Fibroblast of lung (primary cell): ENCODE results near the gene PLEKHH2. TPM values are rescaled to one million over a fixed set of nuclear protein-coding genes. Genes with fewer than 3 reads are reported as not detected.

ENCODE experiments used
- DNase-seq, 2 donors: peaks; one replicate each; pipeline versions ENCODE4 v3.0.0 to v3.0.0-alpha.2; 2010; ENCODE audit warnings: low read depth in 2 of 2
- H2AFZ ChIP-seq: 2 replicates; pipeline ENCODE4 v1.5.1; 2012; ENCODE audit warnings: low read length, control low read depth, inconsistent platforms
- H3K27ac ChIP-seq: 2 replicates; pipeline ENCODE4 v1.5.1; 2011; ENCODE audit warnings: low read length, control low read depth; ENCODE audit not compliant: insufficient read depth
- H3K27me3 ChIP-seq: 2 replicates; pipeline ENCODE4 v1.5.1; 2011; ENCODE audit warnings: mild to moderate bottlenecking, low read length; ENCODE audit not compliant: control insufficient read depth, insufficient read depth
- H3K36me3 ChIP-seq: 2 replicates; pipeline ENCODE4 v1.5.1; 2011; ENCODE audit warnings: low read length; ENCODE audit not compliant: control insufficient read depth, insufficient read depth
- H3K4me1 ChIP-seq: 2 replicates; pipeline ENCODE4 v1.5.1; 2011; ENCODE audit warnings: low read length; ENCODE audit not compliant: control insufficient read depth, insufficient read depth; ENCODE audit errors: extremely low read depth
- H3K4me2 ChIP-seq: 2 replicates; pipeline ENCODE4 v1.5.1; 2011; ENCODE audit warnings: low read length, control low read depth; ENCODE audit not compliant: insufficient read depth; ENCODE audit errors: extremely low read depth
- H3K4me3 ChIP-seq, 4 experiments: fragments of 200-600 bp in 1 of 4; sonication (generic) in 1 of 4; replicated peaks in 1 of 4; 2 replicates each; pipeline ENCODE4 v1.5.1; 2011 to 2016; ENCODE audit warnings: low read length in 4 of 4, low read depth in 3 of 4, mild to moderate bottlenecking in 3 of 4, control low read depth in 2 of 4, inconsistent platforms in 1 of 4, mixed read lengths in 1 of 4; ENCODE audit not compliant: insufficient read depth in 1 of 4; ENCODE audit errors: control extremely low read depth in 1 of 4
- H3K79me2 ChIP-seq: 2 replicates; pipeline ENCODE4 v1.5.1; 2012; ENCODE audit warnings: mild to moderate bottlenecking, low read length, inconsistent platforms; ENCODE audit not compliant: control insufficient read depth, insufficient read depth
- H3K9ac ChIP-seq: 2 replicates; pipeline ENCODE4 v1.5.1; 2011; ENCODE audit warnings: mild to moderate bottlenecking, low read length, control low read depth; ENCODE audit not compliant: insufficient read depth
- H3K9me3 ChIP-seq: 2 replicates; pipeline ENCODE4 v1.5.1; 2012; ENCODE audit warnings: low read depth, low read length; ENCODE audit not compliant: control insufficient read depth, insufficient read depth
- H4K20me1 ChIP-seq: 2 replicates; pipeline ENCODE4 v1.5.1; 2011; ENCODE audit warnings: low read length; ENCODE audit not compliant: control insufficient read depth, insufficient read depth; ENCODE audit errors: extremely low read depth
- EZH2 ChIP-seq: IDR thresholded peaks from 2 replicates; pipeline ENCODE4 v1.5.1; 2012; ENCODE audit warnings: low read length, control low read depth, mild to moderate bottlenecking; ENCODE audit errors: missing control alignments
- polyA plus RNA-seq, 2 donors: library from polyadenylated mRNA; depleted of rRNA in 1 of 2; stranded (reverse) in 1 of 2; unstranded in 1 of 2; fragments of >200 nt; gene quantifications; 2 replicates each; pipeline ENCODE4 v1.2.1, GENCODE V29; 2011 to 2012; ENCODE audit warnings: missing spikeins in 1 of 2
- total RNA-seq: library from RNA; depleted of rRNA; stranded (reverse); fragments of >200 nt; gene quantifications from 2 replicates; pipeline ENCODE4 v1.2.1, GENCODE V29; 2014
- TF ChIP-seq, protein P1 (sequence below), 2 donors: IDR thresholded peaks in 1 of 2; conservative IDR thresholded peaks in 1 of 2; 1 replicate in 1 of 2; 2 replicates in 1 of 2; pipeline ENCODE4 v1.5.1; 2011 to 2012; ENCODE audit warnings: low read length in 2 of 2, control low read depth in 1 of 2, inconsistent platforms in 1 of 2, low read depth in 1 of 2, mild to moderate bottlenecking in 1 of 2

The PLEKHH2 gene
- total and polyA plus RNA-seq, 2 donors (not counting 1 experiment from before 2014, with no cell fraction given) = 6.9 to 14.0 TPM

DNA sequence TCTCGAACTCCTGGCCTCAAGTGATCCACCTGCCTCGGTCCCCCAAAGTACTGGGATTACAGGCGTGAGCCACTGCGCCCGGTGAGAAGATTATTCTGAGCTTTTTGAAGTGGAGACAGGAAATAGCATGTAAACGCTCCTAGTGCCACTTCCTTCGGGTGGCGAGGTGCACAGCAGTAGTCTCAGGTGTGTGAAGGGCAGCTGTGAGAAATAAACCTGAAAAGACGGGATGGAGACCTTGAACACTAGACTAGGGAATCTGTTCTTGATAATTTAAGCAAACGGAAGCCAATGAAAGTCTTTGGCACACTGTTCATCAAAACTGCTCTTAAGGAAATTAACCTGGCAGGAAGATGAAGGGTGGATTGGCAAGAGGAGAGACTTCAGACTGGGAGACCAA lies 439 bp upstream of the PLEKHH2 start:
- no peaks in the 10 kb centered on the region for H3K36me3 ChIP-seq
- TF ChIP-seq, protein P1, sequence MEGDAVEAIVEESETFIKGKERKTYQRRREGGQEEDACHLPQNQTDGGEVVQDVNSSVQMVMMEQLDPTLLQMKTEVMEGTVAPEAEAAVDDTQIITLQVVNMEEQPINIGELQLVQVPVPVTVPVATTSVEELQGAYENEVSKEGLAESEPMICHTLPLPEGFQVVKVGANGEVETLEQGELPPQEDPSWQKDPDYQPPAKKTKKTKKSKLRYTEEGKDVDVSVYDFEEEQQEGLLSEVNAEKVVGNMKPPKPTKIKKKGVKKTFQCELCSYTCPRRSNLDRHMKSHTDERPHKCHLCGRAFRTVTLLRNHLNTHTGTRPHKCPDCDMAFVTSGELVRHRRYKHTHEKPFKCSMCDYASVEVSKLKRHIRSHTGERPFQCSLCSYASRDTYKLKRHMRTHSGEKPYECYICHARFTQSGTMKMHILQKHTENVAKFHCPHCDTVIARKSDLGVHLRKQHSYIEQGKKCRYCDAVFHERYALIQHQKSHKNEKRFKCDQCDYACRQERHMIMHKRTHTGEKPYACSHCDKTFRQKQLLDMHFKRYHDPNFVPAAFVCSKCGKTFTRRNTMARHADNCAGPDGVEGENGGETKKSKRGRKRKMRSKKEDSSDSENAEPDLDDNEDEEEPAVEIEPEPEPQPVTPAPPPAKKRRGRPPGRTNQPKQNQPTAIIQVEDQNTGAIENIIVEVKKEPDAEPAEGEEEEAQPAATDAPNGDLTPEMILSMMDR (conservative IDR thresholded peaks at IDR 0.05 in 1 of 2, IDR thresholded peaks at IDR 0.05 in 1 of 2; ENCODE audit: low read depth in 1 of 2, low read length in 2 of 2) = no peak
- TF ChIP-seq EZH2 = no peak
- H3K4me3 ChIP-seq = peak overlapping the region; percentile 43 to 77 (median 62)
- DNase-seq = peak in 1 of 2 donors; percentile 10
- no peaks in the 10 kb centered on the region for H3K27me3 ChIP-seq
- peak overlapping the region; percentile 90 for H2AFZ ChIP-seq
- no peak overlapping the region for H3K9ac ChIP-seq
- H3K27ac ChIP-seq = no peak overlapping the region
- H3K4me2 ChIP-seq = peak overlapping the region; percentile 36
- H3K79me2 ChIP-seq = no peaks in the 10 kb centered on the region
- H3K4me1 ChIP-seq = peaks cover 2% of the 10 kb centered on the region
- no peaks in the 10 kb centered on the region for H3K9me3 ChIP-seq
- H4K20me1 ChIP-seq = no peaks in the 10 kb centered on the region

DNA sequence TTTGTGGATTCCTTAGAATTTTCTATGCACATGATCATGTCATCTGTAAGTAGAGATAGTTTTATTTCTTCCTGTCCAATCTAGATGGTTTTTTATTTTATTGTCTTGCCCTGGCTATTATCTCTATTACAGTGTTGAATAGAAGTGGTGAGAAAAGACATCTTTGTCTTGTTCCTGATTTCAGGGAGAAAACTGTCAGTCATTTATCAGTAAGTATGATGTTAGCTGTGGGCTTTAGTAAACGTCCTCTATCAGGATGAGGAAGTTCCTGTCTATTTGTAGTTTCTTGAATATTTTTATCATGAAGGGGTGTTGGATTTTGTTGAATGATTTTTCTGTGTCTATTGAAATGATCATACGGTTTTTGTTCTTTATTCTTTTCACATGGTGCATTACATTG lies 5.3 kb downstream of the PLEKHH2 start:
- Histone ChIP-seq H3K4me1 (no peaks in the 10 kb centered on the region), H4K20me1 (no peaks in the 10 kb centered on the region), H3K27ac (no peak overlapping the region), H3K9ac (no peak overlapping the region), H2AFZ (no peak overlapping the region), H3K4me3 (no peak overlapping the region), H3K4me2 (no peak overlapping the region), H3K9me3 (no peaks in the 10 kb centered on the region), H3K79me2 (no peaks in the 10 kb centered on the region), H3K27me3 (no peaks in the 10 kb centered on the region), H3K36me3 (no peaks in the 10 kb centered on the region)
- TF ChIP-seq, protein P1 (conservative IDR thresholded peaks at IDR 0.05 in 1 of 2, IDR thresholded peaks at IDR 0.05 in 1 of 2; ENCODE audit: low read depth in 1 of 2, low read length in 2 of 2) = no peak
- TF ChIP-seq EZH2 = no peak
- no peak for DNase-seq

DNA sequence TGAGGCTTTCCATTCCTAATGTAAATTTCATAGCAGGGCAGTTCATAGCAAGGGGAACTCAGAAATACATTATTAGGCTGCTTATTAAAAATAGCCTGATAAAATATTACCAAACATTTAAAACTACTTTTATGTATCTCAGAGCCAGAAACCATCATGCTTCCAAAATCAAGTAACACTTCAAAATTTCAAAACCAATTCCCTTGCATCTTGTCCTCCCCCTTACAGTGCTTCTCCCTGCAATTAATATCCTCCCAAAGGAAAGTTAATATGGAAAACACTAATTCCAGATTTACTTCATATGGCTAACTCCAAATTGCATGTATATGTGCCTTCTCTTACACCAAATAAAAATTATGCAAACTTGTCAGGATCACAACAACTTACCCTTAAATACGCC lies 6.6 kb downstream of the PLEKHH2 start:
- H3K4me3 ChIP-seq = no peak overlapping the region
- H3K9me3 ChIP-seq = no peaks in the 10 kb centered on the region
- no peaks in the 10 kb centered on the region for H3K36me3 ChIP-seq
- TF ChIP-seq, protein P1 (conservative IDR thresholded peaks at IDR 0.05 in 1 of 2, IDR thresholded peaks at IDR 0.05 in 1 of 2; ENCODE audit: low read depth in 1 of 2, low read length in 2 of 2) = no peak
- no peak for TF ChIP-seq EZH2
- no peak overlapping the region for H2AFZ ChIP-seq
- no peaks in the 10 kb centered on the region for H3K79me2 ChIP-seq
- no peak overlapping the region for H3K27ac ChIP-seq
- H3K27me3 ChIP-seq = no peaks in the 10 kb centered on the region
- no peaks in the 10 kb centered on the region for H3K4me1 ChIP-seq
- DNase-seq = peak in 1 of 2 donors; percentile 11
- no peaks in the 10 kb centered on the region for H4K20me1 ChIP-seq
- H3K9ac ChIP-seq = no peak overlapping the region
- no peak overlapping the region for H3K4me2 ChIP-seq
